IgD-negative memory B cell (primary cell): ENCODE data around the gene DBF4. TPM values are rescaled to one million over a fixed set of nuclear protein-coding genes. Genes with fewer than 3 reads are reported as not detected.
"Not testable (repeated sequence)": the region's sequence is repeated elsewhere in the genome, so short reads cannot be mapped to it uniquely, and the experiment has no call there.

Source experiments
- H3K27ac Mint-ChIP-seq, 3 donors: one replicate each; pipeline ENCODE4 v1.8.0; 2020 to 2022; ENCODE audit warnings: mild to moderate bottlenecking in 3 of 3, mixed read lengths in 3 of 3, moderate library complexity in 1 of 3
- H3K27me3 Mint-ChIP-seq: one replicate; pipeline ENCODE4 v1.8.0; 2021; ENCODE audit warnings: mixed read lengths
- H3K36me3 Mint-ChIP-seq: one replicate; pipeline ENCODE4 v1.8.0; 2020; ENCODE audit warnings: mild to moderate bottlenecking, mixed read lengths
- H3K4me1 Mint-ChIP-seq, 3 donors: one replicate each; pipeline ENCODE4 v1.8.0; 2020 to 2022; ENCODE audit warnings: mixed read lengths in 3 of 3, mild to moderate bottlenecking in 1 of 3
- H3K4me3 Mint-ChIP-seq, 4 donors: one replicate each; pipeline ENCODE4 v1.8.0; 2020 to 2022; ENCODE audit warnings: mild to moderate bottlenecking in 4 of 4, mixed read lengths in 4 of 4, moderate library complexity in 3 of 4
- H3K9me3 Mint-ChIP-seq, 3 donors: one replicate each; pipeline ENCODE4 v1.8.0; 2020 to 2021; ENCODE audit warnings: mixed read lengths in 3 of 3, mild to moderate bottlenecking in 1 of 3
- polyA plus RNA-seq: library from polyadenylated mRNA; unstranded; fragments of 300-500 nt; fragmentation: Illumina TruSeq; gene quantifications from one replicate; pipeline ENCODE4 v1.2.3, GENCODE V29; 2021

DBF4 gene
- polyA plus RNA-seq, result 24.9 TPM

GRCh38 chr7:87876040-87876868 is at the start of gene DBF4, which contains the start of gene SLC25A40:
TSS of gene DBF4 (plus strand) at chr7:87876493. CDS start at chr7:87876733, 240 bp downstream.
TSS of gene SLC25A40 (minus strand) at chr7:87876360. CDS start at chr7:87858727, 17,633 bp downstream.
- H3K27ac Mint-ChIP-seq, result peak within 1 kb of the TSS; percentile 98 to 99 (median 98)
- peak within 1 kb of the TSS; percentile 82 to 99 (median 95) for H3K4me3 Mint-ChIP-seq
- H3K27me3 Mint-ChIP-seq, result no peaks in the 10 kb centered on the region
- H3K9me3 Mint-ChIP-seq, result peaks cover 0 to 4% (median 0%) of the 10 kb centered on the region in 3 donors
- H3K4me1 Mint-ChIP-seq, result peaks cover 24 to 39% (median 32%) of the 10 kb centered on the region in 3 donors
- H3K36me3 Mint-ChIP-seq, result peaks cover 7% of the 10 kb centered on the region

- H3K9me3 Mint-ChIP-seq, result peaks cover 2 to 30% (median 12%) of the 10 kb centered on the region in 3 donors
- not testable (repeated sequence) for H3K27ac Mint-ChIP-seq, H3K4me3 Mint-ChIP-seq, H3K36me3 Mint-ChIP-seq, H3K27me3 Mint-ChIP-seq, H3K4me1 Mint-ChIP-seq
Observed at GRCh38 chr7:87828383-87828782, 47.9 kb upstream of the DBF4 start.

GRCh38 chr7:87831097-87831496 is 45.2 kb upstream of the DBF4 start:
- Mint-ChIP-seq H3K36me3 (peaks cover 6% of the 10 kb centered on the region), H3K27me3 (no peaks in the 10 kb centered on the region), H3K9me3 (peaks cover 0 to 13% (median 8%) of the 10 kb centered on the region in 3 donors), H3K4me3 (no peak overlapping the region), H3K4me1 (no peaks in the 10 kb centered on the region), H3K27ac (no peak overlapping the region)

- peak overlapping the region in 1 of 3 donors; percentile 0 for H3K27ac Mint-ChIP-seq
Observed at GRCh38 chr7:87833130-87833529, 43.2 kb upstream of the DBF4 start.

GRCh38 chr7:87837597-87837996 is 38.7 kb upstream of the DBF4 start:
- no peaks in the 10 kb centered on the region for H3K36me3 Mint-ChIP-seq
- H3K9me3 Mint-ChIP-seq, result no peaks in the 10 kb centered on the region
- H3K4me3 Mint-ChIP-seq, result no peak overlapping the region
- no peaks in the 10 kb centered on the region for H3K4me1 Mint-ChIP-seq
- H3K27ac Mint-ChIP-seq, result no peak overlapping the region
- no peaks in the 10 kb centered on the region for H3K27me3 Mint-ChIP-seq

More at GRCh38 chr7:87833130-87833529, 43.2 kb upstream of the DBF4 start:
- Mint-ChIP-seq H3K4me1 (no peaks in the 10 kb centered on the region), H3K9me3 (peaks cover 0 to 4% (median 2%) of the 10 kb centered on the region in 3 donors), H3K27me3 (no peaks in the 10 kb centered on the region), H3K4me3 (no peak overlapping the region), H3K36me3 (peaks cover 5% of the 10 kb centered on the region)

- H3K9me3 Mint-ChIP-seq, result no peaks in the 10 kb centered on the region
- no peak overlapping the region for H3K27ac Mint-ChIP-seq
- H3K36me3 Mint-ChIP-seq, result peaks cover 18% of the 10 kb centered on the region
- no peak overlapping the region for H3K4me3 Mint-ChIP-seq
- peaks cover 15 to 22% (median 18%) of the 10 kb centered on the region in 3 donors for H3K4me1 Mint-ChIP-seq
- H3K27me3 Mint-ChIP-seq, result no peaks in the 10 kb centered on the region
Observed at GRCh38 chr7:87850836-87851593, 25.3 kb upstream of the DBF4 start.

GRCh38 chr7:87852306-87852705 is 24.0 kb upstream of the DBF4 start:
- Mint-ChIP-seq H3K27ac (no peak overlapping the region), H3K36me3 (peaks cover 20% of the 10 kb centered on the region), H3K27me3 (no peaks in the 10 kb centered on the region), H3K9me3 (no peaks in the 10 kb centered on the region), H3K4me1 (peaks cover 15 to 22% (median 18%) of the 10 kb centered on the region in 3 donors), H3K4me3 (peak overlapping the region in 1 of 4 donors; percentile 55)

- Mint-ChIP-seq H3K36me3 (peaks cover 27% of the 10 kb centered on the region), H3K27me3 (no peaks in the 10 kb centered on the region), H3K27ac (peak overlapping the region in 1 of 3 donors; percentile 27), H3K4me1 (peaks cover 15 to 22% (median 18%) of the 10 kb centered on the region in 3 donors), H3K4me3 (peak overlapping the region in 1 of 4 donors; percentile 74), H3K9me3 (no peaks in the 10 kb centered on the region)
Observed at GRCh38 chr7:87853237-87853864, 22.9 kb upstream of the DBF4 start.

- Mint-ChIP-seq H3K27me3 (no peaks in the 10 kb centered on the region), H3K4me1 (peaks cover 3 to 7% (median 6%) of the 10 kb centered on the region in 3 donors), H3K9me3 (no peaks in the 10 kb centered on the region), H3K36me3 (peaks cover 17% of the 10 kb centered on the region), H3K4me3 (no peak overlapping the region), H3K27ac (peak overlapping the region in 1 of 3 donors; percentile 13)
Observed at GRCh38 chr7:87858417-87859100, 17.7 kb upstream of the DBF4 start.

GRCh38 chr7:87866089-87866488 is 10.2 kb upstream of the DBF4 start:
- H3K4me3 Mint-ChIP-seq, result no peak overlapping the region
- H3K27me3 Mint-ChIP-seq, result no peaks in the 10 kb centered on the region
- H3K27ac Mint-ChIP-seq, result no peak overlapping the region
- H3K36me3 Mint-ChIP-seq, result peaks cover 15% of the 10 kb centered on the region
- peaks cover under 1 to 15% (median 5%) of the 10 kb centered on the region in 3 donors for H3K9me3 Mint-ChIP-seq
- H3K4me1 Mint-ChIP-seq, result peaks cover 0 to 5% (median 2%) of the 10 kb centered on the region in 3 donors

- not testable (repeated sequence) for H3K27me3 Mint-ChIP-seq, H3K27ac Mint-ChIP-seq, H3K4me1 Mint-ChIP-seq
- Mint-ChIP-seq H3K4me3 (peak overlapping the region in 1 of 4 donors; percentile 78), H3K9me3 (peaks cover 2 to 15% (median 5%) of the 10 kb centered on the region in 3 donors), H3K36me3 (peaks cover 15% of the 10 kb centered on the region)
Observed at GRCh38 chr7:87866533-87866932, 9.8 kb upstream of the DBF4 start.

GRCh38 chr7:87870471-87870870 is 5.8 kb upstream of the DBF4 start:
- H3K4me3 Mint-ChIP-seq, result no peak overlapping the region
- peaks cover 15% of the 10 kb centered on the region for H3K36me3 Mint-ChIP-seq
- H3K9me3 Mint-ChIP-seq, result peaks cover 2 to 19% (median 5%) of the 10 kb centered on the region in 3 donors
- H3K27me3 Mint-ChIP-seq, result no peaks in the 10 kb centered on the region
- H3K27ac Mint-ChIP-seq, result no peak overlapping the region
- peaks cover 19 to 27% (median 22%) of the 10 kb centered on the region in 3 donors for H3K4me1 Mint-ChIP-seq

- Mint-ChIP-seq H3K27ac (peak overlapping the region in 1 of 3 donors; percentile 70), H3K4me3 (peak overlapping the region in 2 of 4 donors; percentile 46 to 65), H3K27me3 (no peaks in the 10 kb centered on the region), H3K36me3 (peaks cover 10% of the 10 kb centered on the region), H3K4me1 (peaks cover 22 to 28% (median 28%) of the 10 kb centered on the region in 3 donors), H3K9me3 (peaks cover 0 to 6% (median 2%) of the 10 kb centered on the region in 3 donors)
Observed at GRCh38 chr7:87872346-87872745, 3.9 kb upstream of the DBF4 start.

- H3K27ac Mint-ChIP-seq, H3K9me3 Mint-ChIP-seq, H3K4me3 Mint-ChIP-seq, H3K36me3 Mint-ChIP-seq, H3K27me3 Mint-ChIP-seq: not testable (repeated sequence)
- peaks cover 24 to 37% (median 32%) of the 10 kb centered on the region in 3 donors for H3K4me1 Mint-ChIP-seq
Observed at GRCh38 chr7:87873328-87873727, 3.0 kb upstream of the DBF4 start.
